H1 (cell line): ENCODE measurements around the gene PDX1. TPM values are rescaled to one million over a fixed set of nuclear protein-coding genes. Genes with fewer than 3 reads are reported as not detected.

Experiments used
- CTCF ChIA-PET: fragments of 300-600 bp; sonication (Branson Sonifier 250); formaldehyde crosslinking; loops from one replicate; lab custom pipeline; 2021; ENCODE audit not compliant: partially characterized antibody; lab: Charles Lee
- POLR2A ChIA-PET: fragments of 300-600 bp; sonication (Branson Sonifier 250); formaldehyde crosslinking; loops from one replicate; lab custom pipeline; 2021; ENCODE audit warnings: inconsistent platforms; ENCODE audit not compliant: partially characterized antibody; lab: Charles Lee
- DNase-seq, 2 experiments: peaks; one replicate each; pipeline versions ENCODE4 v3.0.0 to v3.0.0-alpha.2; 2010 to 2022; ENCODE audit warnings: low spot score in 2 of 2, low read depth in 1 of 2, mixed read lengths in 1 of 2
- FAIRE-seq: peaks from 2 replicates; lab custom pipeline; 2011; peaks lifted over from hg19 to GRCh38; lab: Jason Lieb, UNC
- H2AFZ ChIP-seq: 2 replicates; pipeline ENCODE4 v1.8.1; 2012; ENCODE audit warnings: low read length, inconsistent platforms
- H2AK5ac ChIP-seq: 2 replicates; pipeline ENCODE4 v1.6.1; 2013; ENCODE audit warnings: low read depth, low read length
- H2BK120ac ChIP-seq: replicated peaks from 2 replicates; pipeline ENCODE3; 2013; ENCODE audit warnings: low read depth, low read length, inconsistent platforms
- H2BK12ac ChIP-seq: 2 replicates; pipeline ENCODE4 v1.6.1; 2013; ENCODE audit warnings: low read depth, low read length
- H2BK15ac ChIP-seq: 2 replicates; pipeline ENCODE4 v1.6.1; 2013; ENCODE audit warnings: low read length
- H2BK20ac ChIP-seq: 2 replicates; pipeline ENCODE4 v1.6.1; 2013; ENCODE audit warnings: low read length
- H2BK5ac ChIP-seq: 2 replicates; pipeline ENCODE4 v1.6.1; 2013; ENCODE audit warnings: low read depth, low read length
- H3K14ac ChIP-seq: 2 replicates; pipeline ENCODE4 v1.6.1; 2013; ENCODE audit warnings: inconsistent platforms; ENCODE audit not compliant: insufficient read length
- H3K18ac ChIP-seq: 2 replicates; pipeline ENCODE4 v1.6.1; 2013; ENCODE audit warnings: low read length; ENCODE audit errors: extremely low read depth
- H3K23ac ChIP-seq: 2 replicates; pipeline ENCODE4 v1.6.1; 2013; ENCODE audit warnings: inconsistent platforms; ENCODE audit not compliant: insufficient read length
- H3K23me2 ChIP-seq: 2 replicates; pipeline ENCODE4 v1.6.1; 2013; ENCODE audit warnings: low read depth, low read length
- H3K27ac ChIP-seq: 2 replicates; pipeline ENCODE4 v1.6.1; 2011; ENCODE audit warnings: low read depth, low read length, inconsistent platforms
- H3K27me3 ChIP-seq, 4 experiments: replicated peaks in 1 of 4; 1 replicate in 1 of 4; 2 replicates in 3 of 4; pipeline versions ENCODE4 v1.6.1 to v1.8.1; 2011 to 2013; ENCODE audit warnings: low read length in 3 of 4, mild to moderate bottlenecking in 3 of 4, inconsistent platforms in 2 of 4, mixed read lengths in 2 of 4, moderate library complexity in 1 of 4; ENCODE audit not compliant: control insufficient read depth in 3 of 4, insufficient read depth in 3 of 4; ENCODE audit errors: extremely low read depth in 1 of 4
- H3K36me3 ChIP-seq, 4 experiments: 2 replicates each; pipeline versions ENCODE4 v1.6.1 to v1.8.1; 2011 to 2013; ENCODE audit warnings: mild to moderate bottlenecking in 4 of 4, low read length in 3 of 4, moderate library complexity in 2 of 4, control low read depth in 1 of 4, inconsistent platforms in 1 of 4; ENCODE audit not compliant: insufficient read depth in 4 of 4, control insufficient read depth in 2 of 4
- H3K4ac ChIP-seq: replicated peaks from 2 replicates; pipeline ENCODE3; 2013; ENCODE audit warnings: low read length, low read depth, mixed read lengths, inconsistent platforms; ENCODE audit not compliant: insufficient read length
- H3K4me1 ChIP-seq, 4 experiments: replicated peaks in 1 of 4; 1 replicate in 1 of 4; 2 replicates in 3 of 4; pipeline versions ENCODE4 v1.6.1 to v1.8.1; 2011 to 2013; ENCODE audit warnings: low read length in 3 of 4, inconsistent platforms in 2 of 4, mixed read lengths in 1 of 4; ENCODE audit not compliant: insufficient read depth in 4 of 4, control insufficient read depth in 3 of 4
- H3K4me2 ChIP-seq, 2 experiments: 2 replicates each; pipeline versions ENCODE4 v1.6.1 to v1.8.1; 2011 to 2013; ENCODE audit warnings: low read depth in 2 of 2, low read length in 2 of 2, control low read depth in 1 of 2, inconsistent platforms in 1 of 2, mild to moderate bottlenecking in 1 of 2; ENCODE audit not compliant: insufficient read depth in 1 of 2
- H3K4me3 ChIP-seq, 4 experiments: fragments of 200-600, 300-600 bp in 1 of 4; sonication (generic), shearing (Covaris generic), sonication (Bioruptor Twin) in 1 of 4; 2 replicates each; pipeline versions ENCODE4 v1.5.1 to v1.8.1; 2011 to 2016; ENCODE audit warnings: low read length in 4 of 4, low read depth in 3 of 4, control low read depth in 2 of 4, inconsistent platforms in 2 of 4, mild to moderate bottlenecking in 2 of 4, mixed read lengths in 1 of 4, moderate library complexity in 1 of 4; ENCODE audit not compliant: insufficient read depth in 2 of 4; ENCODE audit errors: extremely low read depth in 1 of 4
- H3K56ac ChIP-seq: replicated peaks from 2 replicates; pipeline ENCODE3; 2013; ENCODE audit warnings: low read depth, mild to moderate bottlenecking, mixed read lengths, low read length, inconsistent platforms; ENCODE audit not compliant: insufficient read length
- H3K79me1 ChIP-seq: 2 replicates; pipeline ENCODE4 v1.6.1; 2013; ENCODE audit warnings: low read depth, low read length, control low read depth
- H3K79me2 ChIP-seq, 2 experiments: 2 replicates each; pipeline versions ENCODE4 v1.6.1 to v1.8.1; 2012 to 2013; ENCODE audit warnings: low read length in 2 of 2, mild to moderate bottlenecking in 2 of 2, inconsistent platforms in 1 of 2; ENCODE audit not compliant: insufficient read depth in 2 of 2, control insufficient read depth in 1 of 2
- H3K9ac ChIP-seq, 4 experiments: replicated peaks in 1 of 4; 1 replicate in 1 of 4; 2 replicates in 3 of 4; pipeline versions ENCODE4 v1.6.1 to v1.8.1; 2011 to 2013; ENCODE audit warnings: low read depth in 3 of 4, low read length in 3 of 4, control low read depth in 2 of 4, mild to moderate bottlenecking in 2 of 4, moderate library complexity in 2 of 4, inconsistent platforms in 1 of 4; ENCODE audit errors: extremely low read depth in 1 of 4
- H3K9me3 ChIP-seq, 2 experiments: 2 replicates each; pipeline versions ENCODE4 v1.6.1 to v1.8.1; 2012 to 2013; ENCODE audit warnings: mild to moderate bottlenecking in 2 of 2, moderate library complexity in 2 of 2, control low read depth in 1 of 2, inconsistent platforms in 1 of 2, low read depth in 1 of 2, low read length in 1 of 2, mixed read lengths in 1 of 2; ENCODE audit not compliant: insufficient read depth in 2 of 2
- H4K20me1 ChIP-seq, 2 experiments: replicated peaks in 1 of 2; 2 replicates each; pipeline versions ENCODE3 to v1.8.1; 2011 to 2013; ENCODE audit warnings: inconsistent platforms in 2 of 2, low read length in 2 of 2, mild to moderate bottlenecking in 1 of 2; ENCODE audit not compliant: insufficient read depth in 2 of 2, control insufficient read depth in 1 of 2
- H4K5ac ChIP-seq: 2 replicates; pipeline ENCODE4 v1.6.1; 2013; ENCODE audit warnings: low read length, low read depth, mixed read lengths, inconsistent platforms; ENCODE audit not compliant: insufficient read length
- H4K8ac ChIP-seq: 2 replicates; pipeline ENCODE4 v1.8.0; 2013; ENCODE audit warnings: mild to moderate bottlenecking, moderate library complexity, low read length, inconsistent platforms; ENCODE audit not compliant: insufficient read depth; ENCODE audit errors: extremely low read depth
- H4K91ac ChIP-seq: replicated peaks from 2 replicates; pipeline ENCODE3; 2013; ENCODE audit warnings: low read length, mixed read lengths, inconsistent platforms; ENCODE audit not compliant: insufficient read length
- EP300 ChIP-seq, 2 experiments: IDR thresholded peaks; 1 replicate in 1 of 2; 2 replicates in 1 of 2; pipeline ENCODE4 v1.6.1; 2011 to 2012; ENCODE audit warnings: low read depth in 2 of 2, low read length in 2 of 2, mild to moderate bottlenecking in 2 of 2, borderline replicate concordance in 1 of 2, inconsistent platforms in 1 of 2, moderate library complexity in 1 of 2
- EZH2 ChIP-seq: fragments of 200-600 bp; sonication (generic); IDR thresholded peaks from 2 replicates; pipeline ENCODE4 v1.7.1; 2012; ENCODE audit warnings: low read depth, mild to moderate bottlenecking, moderate library complexity, low read length, inconsistent platforms; ENCODE audit not compliant: severe bottlenecking
- RNF2 ChIP-seq: fragments of 200-900, 300-1000 bp; sonication (generic); IDR thresholded peaks from 2 replicates; pipeline ENCODE4 v1.7.1; 2016; ENCODE audit warnings: borderline replicate concordance, low read depth, mild to moderate bottlenecking, antibody characterized with exemption, low read length; ENCODE audit not compliant: poor library complexity, severe bottlenecking; ENCODE audit errors: missing control alignments
- SAP30 ChIP-seq: fragments of 300-600 bp; sonication (generic); IDR thresholded peaks from 2 replicates; pipeline ENCODE4 v1.7.1; 2012; ENCODE audit warnings: low read length, moderate library complexity, mild to moderate bottlenecking, inconsistent platforms; ENCODE audit not compliant: insufficient read depth, insufficient replicate concordance
- SUZ12 ChIP-seq: fragments of 200-600 bp; sonication (generic); IDR thresholded peaks from 2 replicates; pipeline ENCODE4 v1.6.1; 2012; ENCODE audit warnings: mild to moderate bottlenecking, inconsistent platforms, low read length, moderate library complexity, mixed read lengths
- WGBS, 2 experiments: shearing (Covaris generic) in 1 of 2; methylation state at CpG; one replicate each; pipeline versions ENCODE4 v1.1.6 to v1.1.7; 2013 to 2015; ENCODE audit warnings: low lambda C conversion rate in 2 of 2, mixed read lengths in 2 of 2, inconsistent platforms in 1 of 2, low coverage in 1 of 2, missing lambda C conversion rate in 1 of 2; ENCODE audit not compliant: insufficient replicate concordance in 2 of 2, insufficient coverage in 1 of 2, insufficient read length in 1 of 2; ENCODE audit errors: extremely low coverage in 1 of 2, missing lambda C conversion rate in 1 of 2; 5-methylcytosine and 5-hydroxymethylcytosine counted together
- polyA plus RNA-seq, 7 experiments: library from polyadenylated mRNA; depleted of rRNA in 3 of 7; stranded (reverse) in 5 of 7; unstranded in 2 of 7; fragments of >200 nt in 5 of 7; fragments of 200-250 nt in 2 of 7; gene quantifications; 1 replicate in 5 of 7; 2 replicates in 1 of 7; 4 replicates in 1 of 7; pipeline versions ENCODE4 v1.2.1 to v1.2.3, GENCODE V29; 2011 to 2013; ENCODE audit warnings: missing spikeins in 2 of 7, mixed read lengths in 2 of 7
- total RNA-seq: library from RNA; stranded (reverse); fragmentation: NEBNext Ultra II Directional; extraction: Animal tissue kit (Norgen Biotek cat#: 25700); gene quantifications from 2 replicates; pipeline ENCODE4 v1.2.1, GENCODE V29; 2021

The PDX1 gene
- total and polyA plus RNA-seq, 2 of the 8 experiments (the other 6 are each of a cell fraction or from before 2014, with no cell fraction given): not detected

DNA sequence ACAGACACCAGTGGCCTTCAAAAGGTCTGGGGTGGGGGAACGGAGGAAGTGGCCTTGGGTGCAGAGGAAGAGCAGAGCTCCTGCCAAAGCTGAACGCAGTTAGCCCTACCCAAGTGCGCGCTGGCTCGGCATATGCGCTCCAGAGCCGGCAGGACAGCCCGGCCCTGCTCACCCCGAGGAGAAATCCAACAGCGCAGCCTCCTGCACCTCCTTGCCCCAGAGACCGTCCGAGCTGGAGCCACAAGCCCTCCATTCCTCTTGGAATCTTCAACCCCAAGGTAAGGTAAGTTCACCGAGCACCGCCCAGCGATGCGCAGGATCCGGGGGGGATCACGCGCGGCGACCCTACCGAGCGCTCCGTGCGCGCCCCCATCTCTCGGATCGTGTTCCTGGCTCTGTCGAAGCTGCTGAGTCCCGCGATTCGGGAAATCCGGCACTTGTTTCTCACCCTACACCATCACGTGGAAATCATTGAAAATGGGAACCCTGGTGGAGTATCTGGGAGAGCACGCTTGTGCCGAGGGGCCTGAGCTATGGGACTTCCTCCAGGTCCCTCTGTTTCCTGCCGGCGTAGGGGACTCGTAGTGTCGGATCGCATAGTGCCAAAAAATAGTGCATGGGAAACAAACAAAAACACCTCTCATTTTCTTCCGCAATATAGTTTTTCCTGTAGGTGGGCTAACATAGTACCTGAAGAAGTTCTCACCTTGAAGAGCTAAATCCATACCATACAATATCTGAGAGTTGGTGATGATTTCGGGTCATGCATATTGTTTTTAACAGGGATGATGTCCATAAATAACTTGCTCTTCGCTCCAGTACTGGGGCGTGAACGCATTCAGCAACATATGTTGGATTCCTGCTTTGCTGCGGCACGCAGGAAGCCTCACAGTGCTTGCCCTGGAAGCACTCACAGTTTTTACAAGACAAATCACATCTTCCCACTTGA lies 9.3 kb downstream of the PDX1 start:
- DNase-seq (peak in 1 of 2 experiments; percentile 61), FAIRE-seq (no peak)
- Histone ChIP-seq H3K4me3 (peak overlapping the region in 1 of 4 experiments; percentile 16; a peak in 1 of 8 replicates), H3K4me1 (peaks cover 0 to 13% (median 9%) of the 10 kb centered on the region in 4 experiments; a peak in 4 of 7 replicates), H3K4ac (no peak overlapping the region), H3K18ac (no peak overlapping the region), H3K79me2 (no peaks in the 10 kb centered on the region), H3K14ac (no peak overlapping the region), H3K27ac (no peak overlapping the region), H3K9me3 (no peaks in the 10 kb centered on the region), H3K36me3 (peaks cover 0 to 8% (median 0%) of the 10 kb centered on the region in 4 experiments; a peak in 1 of 8 replicates), H2BK12ac (no peak overlapping the region; the same call in 1 of the 2 replicates), H3K56ac (no peak overlapping the region), H4K91ac (no peak overlapping the region), H2BK20ac (no peak overlapping the region), H2BK15ac (no peak overlapping the region), H3K4me2 (peak overlapping the region; percentile 30 to 60), H3K23ac (no peak overlapping the region), H4K20me1 (peaks cover 19 to 38% of the 10 kb centered on the region in 2 experiments), H2AFZ (no peak overlapping the region), H4K5ac (no peak overlapping the region), H3K79me1 (no peaks in the 10 kb centered on the region), H2AK5ac (no peak overlapping the region), H4K8ac (no peak overlapping the region), H3K23me2 (no peaks in the 10 kb centered on the region), H2BK120ac (no peak overlapping the region), H3K27me3 (peaks cover 79 to 99% (median 92%) of the 10 kb centered on the region in 4 experiments), H2BK5ac (no peak overlapping the region), H3K9ac (no peak overlapping the region)
- 14% methylated on average over 48 of the region's 48 CpGs; no CpG with 5 or more reads in 1 of the 2 experiments for WGBS, 2 experiments
- CTCF ChIA-PET: interaction anchor here (0.6 to 3.9 kb wide), 9 partner anchors 13 to 570 kb away, joined by 3 to 22 read pairs (median 4); no protein-coding TSS in a partner anchor
- POLR2A ChIA-PET: interaction anchor here (0.6 kb wide), 1 partner anchor 30 kb away, joined by 3 read pairs; no protein-coding TSS in a partner anchor
- TF ChIP-seq SUZ12 (peak; percentile 93), SAP30 (no peak), RNF2 (peak; percentile 88), EP300 (IDR thresholded peaks at IDR 0.05; ENCODE audit: borderline replicate concordance in 1 of 2, low read depth in 2 of 2, low read length in 2 of 2) (no peak), EZH2 (peak; percentile 97)
